GM18511 (cell line): ENCODE data around the gene ATF3.
"Not testable (repeated sequence)": the region's sequence is repeated elsewhere in the genome, so short reads cannot be mapped to it uniquely, and the experiment has no call there.

Experiments
- ATAC-seq: cut with Tn5 transposase; IDR thresholded peaks from one replicate; pipeline ENCODE4 v1.9.1; 2021; ENCODE audit warnings: mild to moderate bottlenecking, moderate library complexity; ENCODE audit not compliant: unreplicated experiment

Gene ATF3

GRCh38 chr1:212649020-212649419 lies 40.5 kb downstream of the ATF3 start:
- ATAC-seq: no peak

- ATAC-seq: no peak
Observed at GRCh38 chr1:212650228-212650627, 41.7 kb downstream of the ATF3 start.

GRCh38 chr1:212651521-212651920 lies 43.0 kb downstream of the ATF3 start:
- ATAC-seq: no peak

- no peak for ATAC-seq
Observed at GRCh38 chr1:212651977-212652376, 43.4 kb downstream of the ATF3 start.

GRCh38 chr1:212652609-212653008 lies 44.0 kb downstream of the ATF3 start:
- ATAC-seq: no peak

- ATAC-seq: no peak
Observed at GRCh38 chr1:212655668-212656440, 47.3 kb downstream of the ATF3 start.

- peak; percentile 54 for ATAC-seq
Observed at GRCh38 chr1:212656730-212657129, 48.2 kb downstream of the ATF3 start.

GRCh38 chr1:212658250-212658649 lies 49.7 kb downstream of the ATF3 start:
- not testable (repeated sequence) for ATAC-seq

GRCh38 chr1:212664409-212665199 lies 56.0 kb downstream of the ATF3 start:
- no peak for ATAC-seq

GRCh38 chr1:212665241-212666115 lies 56.9 kb downstream of the ATF3 start:
- ATAC-seq: peak; percentile 93

- no peak for ATAC-seq
Observed at GRCh38 chr1:212666116-212666775, 57.7 kb downstream of the ATF3 start.

- ATAC-seq: peak; percentile 56
Observed at GRCh38 chr1:212667223-212668139, 58.9 kb downstream of the ATF3 start.

GRCh38 chr1:212668477-212668876 lies 59.9 kb downstream of the ATF3 start:
- no peak for ATAC-seq

GRCh38 chr1:212669102-212669501 lies 60.5 kb downstream of the ATF3 start:
- ATAC-seq: no peak

GRCh38 chr1:212669600-212669999 lies 61.0 kb downstream of the ATF3 start:
- ATAC-seq: no peak

GRCh38 chr1:212670301-212670700 lies 61.7 kb downstream of the ATF3 start:
- ATAC-seq: no peak
